GM21367 (cell line): ENCODE data around the gene CENPU.
"Not testable (repeated sequence)": the region's sequence is repeated elsewhere in the genome, so short reads cannot be mapped to it uniquely, and the experiment has no call there.

Experiments used
- ATAC-seq: cut with Tn5 transposase; IDR thresholded peaks from one replicate; pipeline ENCODE4 v1.9.1; 2021; ENCODE audit not compliant: unreplicated experiment

CENPU gene

DNA sequence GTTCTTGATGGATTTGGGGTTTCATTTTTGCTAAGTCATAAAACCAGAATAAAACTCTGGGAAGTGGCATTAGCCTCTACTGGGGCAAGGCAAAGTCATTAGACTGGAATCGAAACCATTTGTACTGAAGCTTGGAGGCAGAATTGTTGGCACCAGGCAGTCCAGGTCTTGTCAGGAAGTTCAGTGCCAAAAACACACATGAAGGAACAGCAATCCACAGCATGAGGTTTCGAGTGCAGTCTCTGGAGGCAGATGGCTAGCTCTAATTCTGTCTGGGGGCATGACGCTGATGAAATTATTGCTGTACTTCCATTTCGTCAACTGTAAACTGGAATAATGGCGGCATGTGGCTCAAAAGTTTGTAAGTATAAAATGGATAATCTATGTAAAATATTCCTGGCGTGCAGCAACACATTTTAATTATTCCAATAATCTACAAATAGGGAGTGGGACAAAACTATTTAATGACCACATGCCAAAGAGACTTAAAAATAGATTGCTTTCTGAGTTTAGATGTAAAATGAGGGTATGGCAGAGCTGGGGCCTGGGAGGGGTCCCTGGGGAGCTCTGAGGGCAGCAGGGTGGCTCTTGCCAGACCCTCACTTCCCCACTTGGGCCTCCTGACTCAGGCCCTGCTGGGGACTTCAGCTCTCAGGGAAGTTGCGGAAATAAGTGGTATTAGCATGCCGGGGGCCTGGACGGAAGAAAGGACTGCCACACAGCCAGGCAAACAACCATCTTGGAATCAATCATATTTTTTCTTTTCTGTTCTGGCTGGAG, 18.8 kb upstream of the CENPU start:
- ATAC-seq = no peak

DNA sequence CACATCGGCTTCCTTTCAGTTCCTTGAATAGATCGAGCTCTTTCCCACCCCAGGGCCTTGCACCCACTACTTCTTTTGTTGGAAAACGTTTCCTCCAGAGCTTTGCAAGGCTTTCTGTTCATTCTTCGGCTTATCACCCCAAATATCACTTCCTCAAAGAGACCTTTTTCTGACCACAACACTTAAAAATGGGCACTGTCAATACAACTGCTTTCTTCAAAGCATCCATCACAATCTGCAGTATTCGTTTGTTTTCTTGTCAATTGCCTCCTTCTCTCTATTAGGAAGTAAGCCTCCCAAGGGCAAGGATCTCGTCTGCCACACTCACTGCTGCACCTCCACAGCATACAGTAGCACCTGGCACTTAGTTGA, 17.7 kb upstream of the CENPU start:
- ATAC-seq = no peak

- no peak for ATAC-seq
These were observed 17.2 kb upstream of the CENPU start for GRCh38 chr4:184750926-184751584.

- ATAC-seq = no peak
These were observed 14.4 kb upstream of the CENPU start for GRCh38 chr4:184748251-184748652.

DNA sequence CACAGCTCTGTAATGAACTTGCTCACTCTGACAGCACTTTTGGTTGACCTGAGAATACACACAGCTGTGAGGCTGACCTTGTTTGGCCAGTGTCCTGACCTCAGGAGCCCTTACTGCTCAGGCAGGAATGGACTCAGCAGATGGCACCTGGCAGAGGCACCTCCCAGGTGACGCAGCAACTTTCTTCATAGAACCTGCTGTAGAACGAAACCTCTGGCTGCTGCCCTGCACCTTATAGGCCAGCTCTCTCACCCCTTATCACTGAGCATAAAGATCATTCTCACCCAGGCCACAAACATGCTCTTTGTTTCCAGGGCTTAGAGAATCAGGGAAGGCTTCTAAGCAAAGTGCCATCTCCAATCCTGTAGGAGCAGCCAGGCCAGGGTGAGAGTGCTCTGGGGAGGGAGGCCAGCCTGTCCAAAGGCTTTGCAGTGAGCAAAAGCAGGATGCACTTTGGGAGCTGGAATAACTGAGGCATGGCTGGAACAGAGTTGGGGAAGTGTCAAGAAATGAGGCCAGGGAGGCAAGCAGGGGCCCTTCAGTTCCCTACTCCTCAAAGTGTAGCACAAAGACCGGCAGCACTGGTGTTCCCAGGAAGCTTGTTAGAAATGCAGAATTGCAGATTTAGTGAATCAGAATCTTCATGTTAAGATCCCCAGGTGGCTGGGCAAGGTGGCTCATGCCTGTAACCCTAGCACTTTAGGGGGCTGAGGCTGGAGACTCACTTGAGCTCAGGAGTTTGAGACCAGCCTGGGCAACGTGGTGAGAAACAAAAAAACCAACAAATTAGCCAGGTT, 13.3 kb upstream of the CENPU start:
- ATAC-seq = no peak

DNA sequence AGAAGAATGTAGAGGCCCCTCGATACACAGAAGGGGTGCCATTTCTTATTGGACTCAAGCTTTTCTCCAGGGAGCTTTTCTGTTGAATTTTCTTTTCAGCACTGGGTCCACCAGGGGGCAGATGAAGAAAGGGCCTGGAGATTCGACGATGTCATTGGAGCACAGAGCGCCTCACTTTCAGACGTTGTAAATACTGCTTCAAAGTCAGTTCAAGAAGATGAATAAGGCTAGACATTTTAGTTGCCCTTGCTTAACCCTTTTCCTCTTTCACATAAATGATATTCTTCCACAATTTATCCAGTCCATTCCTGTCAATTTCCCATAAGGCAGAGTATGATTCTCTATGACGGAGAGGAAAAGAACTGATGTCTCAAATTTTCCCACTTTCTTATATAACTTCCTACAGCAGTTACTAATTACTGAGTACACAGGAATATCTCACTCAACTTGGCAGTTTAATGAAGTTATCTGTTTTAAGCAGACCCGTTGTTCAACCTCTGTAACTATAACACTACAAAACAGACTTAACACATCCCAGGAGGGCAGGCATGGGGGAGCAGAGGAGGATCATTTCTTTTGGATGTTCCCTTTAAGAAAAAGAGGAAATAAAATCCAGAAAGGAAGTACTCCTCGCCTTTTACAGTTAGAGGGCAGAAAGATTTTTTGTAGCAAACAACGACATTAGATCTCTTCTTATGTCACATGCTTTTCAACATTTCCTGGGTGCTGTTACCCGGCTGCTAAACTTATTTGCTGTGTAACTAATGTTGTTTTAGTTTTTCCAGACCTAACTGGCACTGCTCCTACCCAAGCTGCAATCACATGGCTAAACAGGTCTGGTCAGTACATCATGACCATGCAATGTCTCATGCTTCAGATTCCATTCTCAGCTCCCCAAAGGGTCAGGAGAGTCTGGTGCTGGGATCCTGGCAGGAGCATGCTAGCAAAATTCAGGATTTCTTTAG, 12.2 kb upstream of the CENPU start:
- ATAC-seq = peak; percentile 70

GRCh38 chr4:184744236-184744635, 10.3 kb upstream of the CENPU start:
- no peak for ATAC-seq

DNA sequence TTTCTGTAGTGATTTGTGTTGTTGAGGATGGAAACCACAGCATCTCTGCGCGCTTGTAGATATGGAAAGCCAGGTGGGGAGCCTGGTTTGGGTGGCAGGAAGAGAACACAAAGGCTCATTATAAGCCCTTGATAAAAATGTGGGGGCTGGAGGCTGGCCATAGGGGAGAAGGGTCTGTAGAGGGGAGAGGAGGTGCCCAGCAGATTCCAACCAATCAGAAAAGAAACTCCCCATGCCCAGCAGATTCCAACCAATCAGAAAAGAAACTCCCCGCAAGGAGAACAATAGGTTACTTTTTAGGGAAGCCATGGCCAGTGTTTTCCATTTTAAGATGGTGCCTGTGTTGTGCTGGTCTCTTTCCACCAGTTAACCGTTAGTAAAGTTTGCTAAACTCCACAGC, 9.8 kb upstream of the CENPU start:
- no peak for ATAC-seq

GRCh38 chr4:184741651-184742050, 7.8 kb upstream of the CENPU start:
- ATAC-seq = not testable (repeated sequence)

- no peak for ATAC-seq
These were observed 7.1 kb upstream of the CENPU start for GRCh38 chr4:184740980-184741391.

DNA sequence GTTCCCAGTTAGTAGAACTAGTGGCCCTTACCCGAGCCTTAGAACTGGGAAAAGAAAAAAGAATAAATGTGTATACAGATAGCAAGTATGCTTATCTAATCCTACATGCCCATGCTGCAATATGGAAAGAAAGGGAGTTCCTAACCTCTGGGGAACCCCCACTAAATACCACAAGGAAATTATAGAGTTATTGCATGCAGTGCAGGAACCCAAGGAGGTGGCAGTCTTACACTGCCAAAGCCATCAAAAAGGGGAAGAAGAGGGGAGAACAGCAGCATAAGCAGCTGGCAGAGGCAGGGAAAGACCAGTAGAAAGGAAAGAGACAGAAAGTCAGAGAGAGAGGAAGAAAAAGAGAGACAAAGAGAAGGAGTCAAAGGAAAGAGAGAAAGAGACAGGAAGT, 5.7 kb upstream of the CENPU start:
- not testable (repeated sequence) for ATAC-seq

DNA sequence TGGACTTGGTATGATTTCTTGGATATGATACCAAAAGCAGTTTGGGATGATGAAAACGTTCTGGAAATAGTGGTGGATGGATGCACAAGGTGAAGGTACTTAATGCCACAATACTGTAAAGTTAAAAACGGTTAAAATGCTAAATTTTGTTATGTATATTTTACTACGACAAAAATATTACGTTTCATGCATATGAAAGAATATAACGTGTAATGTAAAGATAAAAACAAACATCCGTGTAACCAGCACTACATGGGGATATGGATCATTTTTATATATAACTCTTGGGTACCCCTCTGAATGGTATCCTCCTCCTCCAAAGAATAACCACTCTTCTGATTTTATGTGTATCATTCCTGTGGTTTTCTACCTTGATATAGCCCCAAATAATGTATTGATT, 862 bp upstream of the CENPU start:
- ATAC-seq = no peak

DNA sequence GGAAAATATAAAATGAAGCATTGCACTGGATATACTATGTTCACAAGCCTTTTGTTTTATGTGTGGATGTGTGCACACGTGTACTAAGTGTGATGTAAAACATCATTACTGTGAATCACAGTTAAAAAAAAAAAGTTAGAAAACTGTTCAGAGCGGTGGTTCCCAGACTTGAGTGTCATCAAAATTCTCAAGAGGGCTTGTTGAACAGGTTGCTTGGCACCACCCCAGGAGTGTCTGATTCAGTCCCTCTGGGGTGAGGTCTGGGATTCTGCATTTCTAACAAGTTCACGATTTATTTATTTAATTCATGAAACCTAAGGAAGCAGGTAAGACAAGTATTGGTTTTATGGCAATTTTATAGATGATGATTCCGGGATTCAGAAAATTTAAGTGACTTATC, 1.8 kb downstream of the CENPU start:
- no peak for ATAC-seq

- ATAC-seq = no peak
These were observed 2.8 kb downstream of the CENPU start for GRCh38 chr4:184731056-184731455.

DNA sequence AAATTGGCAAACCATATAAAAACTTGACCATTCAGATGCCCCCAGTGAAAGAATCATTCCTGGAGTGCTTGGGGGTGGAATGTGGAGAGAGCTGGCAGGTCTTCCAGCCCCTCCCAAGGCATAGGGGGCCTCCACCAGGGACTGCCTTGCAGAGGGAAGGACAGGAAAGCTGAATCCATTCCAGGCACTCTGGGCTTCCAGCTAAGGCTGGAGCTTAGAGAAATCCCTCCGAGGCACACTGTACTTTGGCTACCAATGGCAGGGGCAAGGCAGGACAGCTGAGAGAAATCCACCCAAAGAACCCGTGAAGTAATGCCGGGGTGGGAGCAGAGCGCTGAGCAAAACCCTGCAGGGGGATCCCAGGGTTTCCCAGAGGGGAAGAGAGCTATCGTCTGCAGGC, 4.0 kb downstream of the CENPU start:
- no peak for ATAC-seq

DNA sequence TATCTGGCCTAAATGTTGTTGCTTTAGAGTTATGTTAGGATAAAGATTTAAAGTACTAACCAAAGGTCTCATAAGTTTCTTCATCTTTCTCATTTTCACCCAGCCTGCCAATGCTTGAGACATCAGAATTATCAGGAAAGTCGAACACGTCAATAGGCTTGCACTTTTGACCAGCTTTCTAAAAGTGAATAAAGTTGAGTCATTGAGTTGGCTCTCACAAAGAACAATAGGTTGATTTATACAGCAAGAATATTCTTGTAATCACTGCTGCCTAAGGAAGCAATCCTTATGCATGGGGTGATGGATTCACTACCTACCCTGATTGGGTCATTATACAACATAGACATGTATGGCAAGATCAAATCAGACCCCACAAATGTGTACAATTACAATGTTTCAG, 5.0 kb downstream of the CENPU start:
- ATAC-seq = no peak

GRCh38 chr4:184727430-184727829, 6.5 kb downstream of the CENPU start:
- no peak for ATAC-seq

DNA sequence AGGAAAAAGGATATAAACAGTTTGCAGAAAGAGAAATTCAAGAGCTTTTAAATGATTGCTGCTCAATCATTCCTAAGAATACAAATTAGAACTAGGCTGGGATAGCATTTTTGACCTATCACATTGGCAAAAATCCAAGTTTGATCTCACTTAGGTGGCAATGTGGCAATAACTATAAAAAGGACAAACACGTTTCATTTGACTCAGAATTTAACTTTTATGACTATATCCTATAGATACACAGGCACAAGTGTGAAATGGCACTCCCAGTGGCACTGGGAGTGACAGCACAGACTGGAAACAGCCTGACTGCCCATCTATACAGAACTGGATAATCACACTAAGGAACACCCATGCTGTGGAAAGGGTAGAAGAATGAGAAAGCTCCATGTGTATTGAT, 11.1 kb downstream of the CENPU start:
- ATAC-seq = no peak

GRCh38 chr4:184721254-184721653, 12.6 kb downstream of the CENPU start:
- no peak for ATAC-seq

DNA sequence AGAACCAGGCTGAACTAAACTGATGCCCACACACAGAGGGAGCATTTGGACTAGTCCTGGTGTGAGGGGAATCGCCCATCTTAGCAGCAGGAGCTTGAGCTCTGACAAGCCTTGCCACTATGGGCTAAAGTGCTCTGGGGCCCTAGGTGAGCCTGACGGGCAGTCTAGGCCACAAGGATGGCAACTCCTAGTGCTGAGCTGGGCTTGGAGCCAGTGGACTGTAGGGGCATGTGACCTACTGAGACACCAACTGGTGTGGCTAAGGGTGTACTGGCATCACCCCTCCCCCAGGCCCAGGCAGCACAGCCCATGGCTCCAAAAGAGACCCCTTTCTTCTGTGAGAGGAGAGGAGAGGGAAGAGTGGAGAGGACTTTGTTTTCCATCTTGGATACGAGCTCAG, 14.5 kb downstream of the CENPU start:
- ATAC-seq = no peak

- ATAC-seq = no peak
These were observed 18.4 kb downstream of the CENPU start for GRCh38 chr4:184715526-184715925.
